ENCODE measurements around the gene MRRF. TPM values are rescaled to one million over a fixed set of nuclear protein-coding genes. Genes with fewer than 3 reads are reported as not detected.

MRRF gene
- total RNA-seq, 4 donors from 2014 or later, result 23.5 to 44.7 (median 38.9) TPM

- no peak for DNase-seq
- Histone ChIP-seq H3K27me3 (no peaks in the 10 kb centered on the region), H3K4me3 (no peak overlapping the region), H3K9me3 (no peaks in the 10 kb centered on the region), H3K27ac (no peak overlapping the region), H3K36me3 (no peaks in the 10 kb centered on the region), H3K4me1 (peaks cover 0 to 4% of the 10 kb centered on the region in 2 donors)
- TF ChIP-seq POLR2A (IDR thresholded peaks at IDR 0.05) (no peak), CTCF (IDR thresholded peaks at IDR 0.05) (no peak)
- intact Hi-C loops (cut with DNase I; ENCODE audit: low total_unique reads), result no loop called here
Observed at GRCh38 chr9:122376796-122377195, 112.1 kb downstream of the MRRF start.

DNA sequence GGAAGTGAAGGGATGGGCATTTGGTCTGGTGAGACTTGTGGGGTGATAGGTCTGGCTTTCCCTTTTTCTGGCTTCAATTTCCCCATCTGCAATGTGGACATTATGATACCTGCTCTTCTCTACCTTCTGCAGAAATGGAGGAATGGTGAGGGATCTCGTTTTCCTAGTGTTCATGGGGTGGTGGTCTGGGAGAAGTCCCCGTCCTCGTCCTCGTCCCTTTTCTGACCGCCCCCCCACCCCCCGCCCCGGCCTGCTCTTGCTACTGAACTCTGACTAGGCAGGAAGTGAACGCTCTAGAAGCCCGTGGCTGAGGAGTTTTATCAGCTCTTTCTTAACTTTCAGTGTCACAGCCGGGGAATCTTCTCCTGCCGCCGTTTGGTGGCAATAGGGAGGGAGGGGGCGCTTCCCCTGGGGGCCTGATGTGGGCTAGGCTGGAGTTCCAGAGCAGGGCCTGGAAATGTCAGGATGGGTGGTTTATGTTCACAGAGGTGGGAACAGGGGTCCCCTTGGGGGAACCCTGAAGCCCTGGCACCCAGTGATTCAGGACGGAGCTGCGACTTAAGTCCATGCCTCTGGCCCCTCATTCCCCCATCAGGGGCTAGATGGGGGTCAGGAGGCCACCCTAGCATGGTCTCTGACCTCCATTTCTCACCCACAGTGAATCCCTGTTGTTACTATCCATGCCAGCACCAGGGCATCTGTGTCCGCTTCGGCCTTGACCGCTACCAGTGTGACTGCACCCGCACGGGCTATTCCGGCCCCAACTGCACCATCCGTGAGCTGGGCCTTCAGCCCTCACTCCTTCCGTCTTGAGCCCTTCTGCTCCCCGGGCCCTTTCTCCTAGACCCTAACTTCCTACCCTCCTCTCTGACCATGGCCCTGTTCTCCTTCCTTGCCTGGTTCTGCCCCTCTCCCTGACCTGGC lies 112.8 kb downstream of the MRRF start:
- Histone ChIP-seq H3K4me1 (peaks cover 0 to 4% of the 10 kb centered on the region in 2 donors), H3K9me3 (no peaks in the 10 kb centered on the region), H3K27ac (no peak overlapping the region), H3K4me3 (no peak overlapping the region), H3K36me3 (no peaks in the 10 kb centered on the region), H3K27me3 (no peaks in the 10 kb centered on the region)
- no peak for TF ChIP-seq POLR2A (IDR thresholded peaks at IDR 0.05)
- TF ChIP-seq CTCF (IDR thresholded peaks at IDR 0.05), result no peak
- intact Hi-C loops (cut with DNase I; ENCODE audit: low total_unique reads), result no loop called here
- DNase-seq, result no peak

- no peaks in the 10 kb centered on the region for H3K36me3 ChIP-seq
- H3K27me3 ChIP-seq, result no peaks in the 10 kb centered on the region
- peaks cover 0 to 4% of the 10 kb centered on the region in 2 donors for H3K4me1 ChIP-seq
- H3K9me3 ChIP-seq, result no peaks in the 10 kb centered on the region
- H3K4me3 ChIP-seq, result no peak overlapping the region
- no peak overlapping the region for H3K27ac ChIP-seq
- no peak for DNase-seq
- intact Hi-C loops (cut with DNase I; ENCODE audit: low total_unique reads), result no loop called here
- no peak for TF ChIP-seq CTCF (IDR thresholded peaks at IDR 0.05)
- TF ChIP-seq POLR2A (IDR thresholded peaks at IDR 0.05), result no peak
Observed at GRCh38 chr9:122378236-122378635, 113.6 kb downstream of the MRRF start.

GRCh38 chr9:122379340-122379739 lies 114.7 kb downstream of the MRRF start:
- intact Hi-C loops (cut with DNase I; ENCODE audit: low total_unique reads), result no loop called here
- TF ChIP-seq POLR2A (IDR thresholded peaks at IDR 0.05), result no peak
- no peak for TF ChIP-seq CTCF (IDR thresholded peaks at IDR 0.05)
- Histone ChIP-seq H3K27ac (no peak overlapping the region), H3K4me1 (peaks cover 0 to 4% of the 10 kb centered on the region in 2 donors), H3K4me3 (no peak overlapping the region), H3K27me3 (no peaks in the 10 kb centered on the region), H3K9me3 (no peaks in the 10 kb centered on the region), H3K36me3 (no peaks in the 10 kb centered on the region)
- DNase-seq, result no peak

DNA sequence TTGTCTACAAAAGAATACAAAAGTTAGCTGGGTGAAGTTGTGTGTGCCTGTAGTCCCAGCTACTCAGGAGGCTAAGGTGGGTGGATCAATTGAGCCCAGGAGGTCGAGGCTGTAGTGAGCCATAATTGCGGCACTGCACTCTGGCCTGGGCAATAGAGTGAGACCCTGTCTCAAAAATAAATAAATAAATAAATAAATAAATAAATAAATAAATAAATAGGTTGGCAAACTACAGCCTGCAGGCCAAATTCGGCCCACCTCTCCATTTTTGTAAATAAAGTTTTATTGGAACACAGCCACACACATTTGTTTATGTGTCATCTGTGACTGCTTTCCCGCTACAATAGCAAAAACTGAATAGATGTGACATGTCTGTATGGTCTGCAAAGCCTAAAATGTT lies 115.6 kb downstream of the MRRF start:
- H3K4me1 ChIP-seq, result peaks cover 0 to 4% of the 10 kb centered on the region in 2 donors
- no peak overlapping the region for H3K27ac ChIP-seq
- H3K9me3 ChIP-seq, result no peaks in the 10 kb centered on the region
- intact Hi-C loops (cut with DNase I; ENCODE audit: low total_unique reads), result no loop called here
- no peaks in the 10 kb centered on the region for H3K36me3 ChIP-seq
- no peaks in the 10 kb centered on the region for H3K27me3 ChIP-seq
- TF ChIP-seq CTCF (IDR thresholded peaks at IDR 0.05), result no peak
- TF ChIP-seq POLR2A (IDR thresholded peaks at IDR 0.05), result no peak
- H3K4me3 ChIP-seq, result no peak overlapping the region
- DNase-seq, result no peak

Measured in uterus (tissue), 4 donors.